Activated CD8-positive, alpha-beta memory T cell treated with anti-CD3 and anti-CD28 coated beads, Interleukin-2, amount 50 U/mL, for 1 hour (primary cell): ENCODE data around the gene LDLRAD3.

ENCODE experiments used
- DNase-seq: peaks from one replicate; pipeline ENCODE4 v3.0.0-alpha.2; 2020; ENCODE audit errors: extremely low read depth

The LDLRAD3 gene

DNA sequence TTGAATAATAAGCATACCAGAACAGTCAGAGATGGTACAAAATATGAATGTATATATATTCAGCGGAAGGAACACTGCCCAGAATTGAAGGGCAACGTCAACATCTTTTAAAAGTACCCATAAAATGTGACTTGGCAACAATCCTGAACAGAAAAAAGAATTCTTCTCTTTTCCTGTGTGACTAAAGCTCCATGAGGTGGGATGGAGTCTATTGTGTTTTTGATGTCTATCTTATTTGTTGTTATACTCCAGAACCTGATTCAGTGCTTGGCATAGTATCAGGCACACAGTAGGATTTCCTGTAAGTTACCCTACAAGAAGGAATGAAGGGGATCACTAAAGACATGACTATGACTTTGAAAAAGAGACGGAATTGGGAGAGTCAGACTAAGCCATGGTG, 10.3 kb downstream of the LDLRAD3 start:
- no peak for DNase-seq

GRCh38 chr11:35955636-35956035, 11.8 kb downstream of the LDLRAD3 start:
- DNase-seq, result no peak

- DNase-seq, result no peak
Measured at GRCh38 chr11:35962369-35963138, 18.7 kb downstream of the LDLRAD3 start.

DNA sequence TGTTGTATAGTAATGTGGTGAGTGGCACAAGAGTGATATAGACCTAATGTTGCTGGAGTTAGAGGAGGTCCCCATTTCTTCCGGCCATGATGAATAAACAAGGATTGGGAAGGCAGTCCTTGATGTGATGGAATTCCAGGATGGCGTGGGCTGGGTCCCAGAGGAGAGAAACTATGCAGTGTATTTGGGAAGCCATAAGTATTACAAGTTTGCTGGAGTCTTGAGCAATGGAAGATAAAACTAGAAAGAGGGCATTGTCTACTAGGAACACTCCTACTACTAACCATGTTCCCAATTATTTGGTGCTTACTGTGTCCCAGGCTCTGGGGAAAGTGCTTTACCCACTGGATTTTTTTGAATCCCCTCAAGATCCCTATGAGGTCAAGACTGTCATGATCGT, 20.0 kb downstream of the LDLRAD3 start:
- no peak for DNase-seq

- DNase-seq, result no peak
Measured at GRCh38 chr11:35964841-35965240, 21.0 kb downstream of the LDLRAD3 start.

GRCh38 chr11:35967042-35967441, 23.2 kb downstream of the LDLRAD3 start:
- DNase-seq, result no peak

GRCh38 chr11:35968386-35969088, 24.7 kb downstream of the LDLRAD3 start:
- no peak for DNase-seq

- no peak for DNase-seq
Measured at GRCh38 chr11:35969089-35970042, 25.5 kb downstream of the LDLRAD3 start.

DNA sequence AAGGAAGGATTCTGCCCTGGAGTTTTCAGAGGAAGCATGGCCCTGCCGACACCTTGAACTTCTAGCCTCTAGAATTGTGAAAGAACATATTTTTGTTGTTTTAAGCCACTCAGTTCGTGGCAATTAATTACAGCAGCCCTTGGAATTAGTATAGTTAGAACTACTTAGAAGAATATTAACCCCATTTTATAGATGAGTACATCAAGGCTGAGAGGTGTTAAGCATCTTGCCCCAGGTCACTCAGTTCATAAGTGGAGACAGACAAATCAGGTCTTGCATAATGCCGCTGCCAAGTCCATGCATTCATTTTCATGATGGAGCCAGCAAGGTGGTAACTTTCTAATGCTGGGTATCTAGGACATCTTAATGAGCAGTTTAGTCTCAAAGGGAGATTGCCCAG, 26.6 kb downstream of the LDLRAD3 start:
- no peak for DNase-seq

DNA sequence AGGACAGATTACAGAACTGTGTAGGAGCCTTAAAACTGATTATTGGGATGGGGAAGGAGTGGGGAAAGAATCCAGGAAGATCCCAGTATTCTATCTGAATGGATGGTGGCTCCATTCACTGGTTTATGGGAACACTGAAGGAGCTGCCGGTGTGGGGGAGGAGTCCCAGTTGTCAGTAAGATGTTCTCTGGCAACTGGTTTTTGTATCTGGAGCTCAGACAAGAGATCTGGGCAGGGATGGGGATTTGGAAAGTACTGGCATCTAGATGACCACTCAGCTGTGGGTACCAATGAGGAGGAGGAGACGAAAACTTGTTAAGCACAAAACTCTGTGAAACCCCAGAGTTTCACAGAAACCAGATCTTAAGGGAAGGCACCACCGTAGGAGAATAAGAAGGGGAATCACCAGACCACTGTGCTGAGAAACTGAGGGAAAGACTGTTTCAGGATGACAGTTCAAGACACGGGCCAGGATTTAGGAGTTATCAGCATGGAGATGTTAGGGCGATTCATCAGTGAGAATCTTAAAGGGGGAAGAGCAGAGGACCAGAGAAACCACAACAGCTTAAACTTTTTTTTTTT, 28.1 kb downstream of the LDLRAD3 start:
- DNase-seq, result no peak

GRCh38 chr11:35974882-35975589, 31.2 kb downstream of the LDLRAD3 start:
- no peak for DNase-seq

DNA sequence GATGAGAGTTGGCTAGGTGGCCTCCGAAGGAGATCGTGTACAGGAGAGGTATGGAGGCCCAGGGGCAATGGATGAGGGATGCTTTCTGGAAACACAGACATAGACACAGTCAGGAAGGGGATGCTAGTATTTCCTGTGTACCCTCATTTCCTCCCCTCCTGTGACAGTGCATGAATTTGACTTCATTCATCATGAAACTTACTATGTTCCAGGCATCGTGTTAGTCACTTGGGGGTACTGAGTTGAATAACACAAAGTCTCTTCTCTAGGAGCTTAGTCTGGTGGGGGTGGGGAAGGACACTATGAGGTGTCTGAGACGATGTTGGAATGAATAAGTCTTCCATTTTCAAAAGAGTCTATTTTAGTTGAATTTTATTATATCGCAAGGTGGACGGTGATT, 32.6 kb downstream of the LDLRAD3 start:
- DNase-seq, result no peak

DNA sequence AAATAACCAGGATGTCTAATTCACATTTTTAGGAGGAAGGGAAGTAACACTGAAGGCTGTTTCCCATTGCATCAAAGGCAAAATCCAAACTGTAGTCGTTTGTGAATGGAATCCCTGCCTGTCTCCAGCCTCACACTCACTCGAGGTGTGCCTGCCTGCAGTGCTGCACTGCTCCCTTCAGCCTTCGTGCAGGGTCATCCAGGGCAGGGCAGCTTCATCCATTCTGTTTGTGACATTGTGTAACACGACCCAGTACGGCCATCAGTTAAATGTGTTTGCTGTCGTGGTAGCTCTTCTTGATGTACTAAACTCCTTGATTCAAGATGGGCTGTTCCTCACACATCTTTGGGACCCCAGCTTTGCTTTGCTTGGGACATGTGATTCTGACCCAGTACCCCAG, 34.3 kb downstream of the LDLRAD3 start:
- no peak for DNase-seq

GRCh38 chr11:35978891-35979290, 35.0 kb downstream of the LDLRAD3 start:
- DNase-seq, result no peak

DNA sequence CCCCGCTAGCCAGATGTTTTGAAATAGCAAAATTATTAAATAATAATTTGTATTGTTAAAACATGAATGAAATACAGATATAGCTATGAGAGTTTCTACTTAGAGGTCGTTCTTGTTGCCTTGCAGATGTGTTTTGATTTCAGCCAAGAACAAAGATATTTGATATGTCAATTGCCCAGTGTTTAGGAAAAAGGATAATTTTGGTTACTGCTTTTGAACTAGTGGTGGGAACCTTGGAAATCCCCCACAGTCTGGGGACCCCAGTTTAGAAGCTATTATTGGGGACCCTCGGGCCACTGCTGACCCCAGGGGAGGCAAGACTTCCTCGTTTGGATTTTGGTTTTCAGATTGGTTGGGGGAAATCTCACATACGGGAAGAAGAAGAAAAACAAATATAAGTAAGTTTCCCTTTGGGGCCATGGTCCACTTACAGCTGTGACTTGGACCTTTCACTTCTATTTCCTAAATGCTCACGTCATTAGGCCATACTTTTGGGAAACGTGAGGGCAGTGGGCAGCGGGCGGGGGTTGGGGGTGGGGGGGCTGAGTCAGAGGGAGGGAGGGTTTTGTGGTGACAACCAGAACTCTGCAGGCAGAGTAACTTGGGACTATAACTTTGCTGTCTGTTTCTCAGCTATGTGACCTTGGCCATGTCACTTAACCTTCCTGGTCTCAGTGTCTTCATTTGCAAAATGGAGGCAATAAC, 37.0 kb downstream of the LDLRAD3 start:
- DNase-seq, result no peak

DNA sequence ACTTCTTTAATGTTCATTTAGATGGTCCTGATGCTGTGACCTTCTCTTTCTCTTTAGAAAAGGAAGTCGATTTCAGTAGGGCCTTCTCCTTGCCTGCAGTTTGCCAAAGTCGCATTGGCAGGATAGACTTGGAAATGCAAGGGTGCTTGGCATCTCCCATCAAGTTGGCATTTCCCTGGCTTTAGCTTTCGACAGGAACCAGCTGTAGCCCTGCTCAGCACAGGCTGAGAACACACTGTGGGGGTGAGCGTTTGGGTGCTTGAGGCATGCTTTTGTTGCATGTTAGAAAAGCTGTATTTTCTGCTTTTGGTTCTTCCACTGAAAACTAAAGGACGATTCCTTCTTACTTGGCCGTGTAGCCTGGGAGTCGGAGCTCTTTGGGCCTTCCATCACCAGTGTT, 37.7 kb downstream of the LDLRAD3 start:
- DNase-seq, result no peak

- DNase-seq, result no peak
Measured at GRCh38 chr11:35982061-35982460, 38.2 kb downstream of the LDLRAD3 start.

DNA sequence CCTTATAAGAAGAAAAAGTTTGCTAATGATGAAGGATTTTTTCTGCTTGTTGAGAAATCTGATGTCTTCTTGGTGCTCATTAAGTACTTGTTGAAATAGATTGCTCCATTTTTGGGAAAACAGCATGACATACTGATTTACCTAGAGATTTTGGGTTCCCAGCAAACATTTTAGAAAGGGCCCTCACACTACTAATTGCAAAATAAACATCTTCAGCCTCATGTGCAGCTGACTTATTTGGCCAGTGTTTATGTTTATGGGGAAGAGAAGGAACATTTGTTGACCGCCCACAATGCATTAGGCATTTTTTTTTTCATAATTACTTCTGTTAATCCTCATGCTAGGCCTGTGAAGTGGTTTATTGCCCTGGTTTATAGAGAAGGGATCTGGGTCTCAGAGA, 40.1 kb downstream of the LDLRAD3 start:
- DNase-seq, result no peak

DNA sequence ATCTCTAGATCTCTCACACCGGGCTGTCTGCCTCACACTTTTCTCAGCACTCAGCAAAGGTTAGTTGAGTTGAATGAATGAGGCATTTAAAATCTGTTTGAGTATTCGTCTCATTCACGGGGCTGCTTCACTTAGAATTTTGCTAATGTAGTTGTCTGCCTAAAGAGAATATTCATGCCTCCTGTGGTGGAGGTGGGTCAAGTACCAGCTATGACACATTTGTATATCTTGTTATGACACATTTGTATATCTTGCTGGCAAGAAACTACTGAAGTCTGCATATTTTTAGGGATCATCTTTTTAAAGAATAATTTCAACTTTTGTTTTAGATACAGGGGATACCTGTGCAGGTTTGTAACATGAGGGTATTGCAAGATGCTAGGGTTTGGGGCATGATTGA, 43.1 kb downstream of the LDLRAD3 start:
- no peak for DNase-seq

- DNase-seq, result no peak
Measured at GRCh38 chr11:35990170-35990569, 46.3 kb downstream of the LDLRAD3 start.

GRCh38 chr11:35990816-35991215, 47.0 kb downstream of the LDLRAD3 start:
- no peak for DNase-seq
